Keratinocyte (primary cell): ENCODE data around the gene SND1.

ENCODE experiments used
- EZH2 ChIP-seq: IDR thresholded peaks from one replicate; pipeline ENCODE4 v1.6.1; 2012; ENCODE audit warnings: inconsistent platforms, mild to moderate bottlenecking, low read length, moderate library complexity
- TF ChIP-seq, protein P1 (sequence below), 3 experiments: IDR thresholded peaks in 1 of 3; conservative IDR thresholded peaks in 1 of 3; optimal IDR thresholded peaks in 1 of 3; 2 replicates in 2 of 3; 3 replicates in 1 of 3; pipeline versions ENCODE3 to v1.5.1; 2011; ENCODE audit warnings: low read length in 3 of 3, mild to moderate bottlenecking in 3 of 3, moderate library complexity in 2 of 3, control low read depth in 1 of 3, inconsistent platforms in 1 of 3; ENCODE audit not compliant: insufficient read depth in 2 of 3; ENCODE audit errors: extremely low read depth in 1 of 3

GRCh38 chr7:128042012-128042411 lies 390.0 kb downstream of the SND1 start:
- TF ChIP-seq, protein P1, sequence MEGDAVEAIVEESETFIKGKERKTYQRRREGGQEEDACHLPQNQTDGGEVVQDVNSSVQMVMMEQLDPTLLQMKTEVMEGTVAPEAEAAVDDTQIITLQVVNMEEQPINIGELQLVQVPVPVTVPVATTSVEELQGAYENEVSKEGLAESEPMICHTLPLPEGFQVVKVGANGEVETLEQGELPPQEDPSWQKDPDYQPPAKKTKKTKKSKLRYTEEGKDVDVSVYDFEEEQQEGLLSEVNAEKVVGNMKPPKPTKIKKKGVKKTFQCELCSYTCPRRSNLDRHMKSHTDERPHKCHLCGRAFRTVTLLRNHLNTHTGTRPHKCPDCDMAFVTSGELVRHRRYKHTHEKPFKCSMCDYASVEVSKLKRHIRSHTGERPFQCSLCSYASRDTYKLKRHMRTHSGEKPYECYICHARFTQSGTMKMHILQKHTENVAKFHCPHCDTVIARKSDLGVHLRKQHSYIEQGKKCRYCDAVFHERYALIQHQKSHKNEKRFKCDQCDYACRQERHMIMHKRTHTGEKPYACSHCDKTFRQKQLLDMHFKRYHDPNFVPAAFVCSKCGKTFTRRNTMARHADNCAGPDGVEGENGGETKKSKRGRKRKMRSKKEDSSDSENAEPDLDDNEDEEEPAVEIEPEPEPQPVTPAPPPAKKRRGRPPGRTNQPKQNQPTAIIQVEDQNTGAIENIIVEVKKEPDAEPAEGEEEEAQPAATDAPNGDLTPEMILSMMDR (optimal IDR thresholded peaks at IDR 0.05 in 1 of 3, IDR thresholded peaks at IDR 0.05 in 1 of 3, conservative IDR thresholded peaks at IDR 0.05 in 1 of 3; ENCODE audit: extremely low read depth in 1 of 3, insufficient read depth in 2 of 3, low read length in 3 of 3): no peak
- TF ChIP-seq EZH2: no peak
